HG02981 (cell line): ENCODE measurements around the gene DHX57.
"Not testable (repeated sequence)": the region's sequence is repeated elsewhere in the genome, so short reads cannot be mapped to it uniquely, and the experiment has no call there.

Source experiments
- ATAC-seq: cut with Tn5 transposase; IDR thresholded peaks from one replicate; pipeline ENCODE4 v1.9.1; 2021; ENCODE audit warnings: mild to moderate bottlenecking, moderate library complexity; ENCODE audit not compliant: unreplicated experiment

Gene DHX57

DNA sequence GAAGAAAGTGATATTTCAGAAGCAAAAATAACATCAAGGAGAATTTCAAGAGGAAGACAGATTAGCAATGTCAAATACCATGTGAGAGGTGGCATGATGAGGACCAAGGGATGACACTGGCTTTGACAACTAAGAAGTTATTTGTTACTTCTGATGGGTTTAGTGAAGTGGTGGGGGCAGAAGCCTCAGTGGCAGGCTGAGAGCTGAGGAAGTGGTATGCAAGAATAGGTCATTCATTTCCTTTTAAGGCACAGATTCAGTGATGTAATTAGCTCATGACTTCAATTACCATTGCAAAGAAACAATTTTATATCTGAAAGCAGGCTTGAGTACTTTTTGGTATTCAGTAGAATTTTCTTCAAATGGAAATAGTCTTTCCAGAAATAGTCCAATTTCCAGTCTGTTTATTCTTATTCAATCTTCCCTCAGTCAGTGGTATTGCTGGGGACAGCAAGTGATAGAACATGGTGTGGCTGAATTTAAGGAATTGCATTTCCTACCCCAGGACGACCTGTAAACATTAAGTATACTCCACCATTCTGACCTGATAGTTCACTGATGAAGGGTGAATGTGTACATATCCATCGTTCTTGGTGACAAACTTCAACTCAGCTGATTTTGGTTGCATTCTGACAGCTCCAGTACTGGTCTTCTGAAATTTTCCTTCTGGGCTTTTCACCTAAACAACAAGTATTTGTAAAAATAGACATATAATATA is 69.6 kb downstream of the DHX57 start:
- ATAC-seq, result no peak

DNA sequence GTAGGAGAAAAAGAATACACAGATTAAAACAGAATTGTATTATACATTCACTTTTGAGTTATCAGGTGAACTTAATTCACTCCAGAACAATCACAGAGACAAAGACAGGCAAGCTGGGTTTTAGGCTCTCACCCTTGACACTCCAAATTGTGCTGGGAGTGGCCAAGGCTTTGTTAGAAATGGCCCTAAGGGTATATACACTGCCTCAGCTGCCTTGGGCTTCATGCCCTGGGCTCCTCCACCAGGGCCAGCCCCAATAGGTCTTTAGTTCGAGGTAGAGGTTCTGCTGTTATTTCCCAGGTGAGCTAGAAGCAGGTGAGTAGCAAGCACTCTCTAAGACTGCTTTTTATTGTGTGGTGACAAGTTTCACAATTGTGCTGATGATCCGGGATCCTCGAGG is 77.8 kb downstream of the DHX57 start:
- ATAC-seq, result no peak

DNA sequence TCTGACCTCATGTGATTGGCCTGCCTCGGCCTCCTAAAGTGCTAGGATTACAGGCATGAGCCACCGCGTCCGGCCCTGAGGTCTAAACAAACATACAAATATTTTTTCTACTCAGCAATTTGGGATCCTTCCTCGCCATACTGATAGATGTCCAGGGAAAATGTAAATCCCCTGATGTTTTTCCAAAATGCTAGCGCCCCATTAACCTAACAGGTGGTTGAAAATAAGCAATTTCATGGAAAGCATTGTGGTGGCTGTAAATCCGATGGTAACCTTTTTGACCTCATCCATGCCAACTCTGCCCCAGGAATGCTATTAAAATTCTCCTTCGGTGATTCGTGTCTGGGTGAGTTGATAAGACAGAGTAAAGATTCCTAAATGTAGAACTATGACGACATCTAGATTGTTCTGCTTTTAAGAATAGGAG is 78.5 kb downstream of the DHX57 start:
- ATAC-seq, result no peak

DNA sequence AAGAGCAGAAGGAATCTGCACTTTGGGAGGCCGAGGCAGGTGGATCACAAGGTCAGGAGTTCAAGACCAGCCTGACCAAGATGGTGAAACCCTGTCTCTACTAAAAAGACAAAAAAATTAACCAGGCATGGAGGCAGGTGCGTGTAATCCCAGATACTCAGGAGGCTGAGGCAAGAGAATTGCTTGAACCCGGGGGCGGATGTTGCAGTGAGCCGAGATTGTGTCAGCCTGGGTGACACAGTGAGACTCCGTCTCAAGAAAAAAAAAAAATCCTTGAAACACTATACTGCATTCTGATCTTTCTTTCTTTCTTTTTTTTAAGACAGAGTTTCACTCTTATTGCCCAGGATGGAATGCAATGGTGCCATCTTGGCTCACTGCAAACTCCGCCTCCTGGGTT is 80.7 kb downstream of the DHX57 start:
- ATAC-seq, result not testable (repeated sequence)

DNA sequence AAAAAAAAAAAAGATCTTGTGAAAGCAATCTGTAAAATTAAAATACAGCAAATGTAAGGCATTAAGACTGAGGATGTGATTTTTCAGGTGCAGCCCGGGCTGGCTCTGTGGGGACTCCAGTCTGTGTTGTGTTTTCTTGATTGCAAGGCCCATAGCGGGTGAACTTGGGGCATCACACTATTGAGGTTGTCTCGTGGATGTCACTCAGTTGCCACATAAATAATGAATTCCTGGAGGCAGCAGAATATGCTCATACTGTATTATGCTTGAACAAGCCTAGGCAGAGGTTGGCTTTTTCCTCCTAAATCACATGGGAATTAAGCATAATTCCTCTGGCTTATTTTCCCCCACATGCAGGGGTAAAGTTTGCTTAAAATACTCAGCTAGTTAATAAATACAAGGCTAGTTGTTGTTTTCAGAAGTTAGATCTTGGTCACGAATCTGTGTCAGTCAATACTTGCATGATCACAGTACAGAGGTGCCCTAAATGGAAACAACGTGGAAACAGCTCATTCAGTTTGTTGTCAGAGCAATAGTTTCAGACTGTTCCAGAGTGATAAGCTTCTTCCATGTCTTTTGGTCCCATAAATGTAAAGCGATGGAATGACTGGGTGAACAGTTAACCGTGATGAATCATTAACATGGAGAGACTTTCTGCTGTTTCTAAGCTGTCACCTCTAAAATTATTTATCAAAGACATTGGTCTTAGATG is 81.3 kb downstream of the DHX57 start:
- no peak for ATAC-seq

DNA sequence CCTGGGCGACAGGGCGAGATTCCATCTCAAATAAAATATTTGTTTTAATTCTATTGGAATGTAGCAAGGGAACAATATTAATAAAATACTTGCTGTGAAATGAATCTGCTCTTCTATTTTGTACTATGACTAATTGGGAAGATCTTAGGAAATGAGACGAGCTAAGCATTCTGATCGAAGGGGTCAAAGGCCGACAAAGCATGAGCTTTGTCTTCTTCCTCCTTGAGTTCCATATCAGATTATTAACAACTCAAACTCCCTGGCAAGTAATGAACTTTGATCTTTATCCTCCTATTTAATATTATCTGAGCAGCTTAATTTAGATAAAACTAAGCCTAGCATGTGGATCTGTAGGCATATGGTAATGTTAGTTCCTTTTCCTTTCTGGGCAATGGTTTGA is 82.2 kb downstream of the DHX57 start:
- no peak for ATAC-seq

DNA sequence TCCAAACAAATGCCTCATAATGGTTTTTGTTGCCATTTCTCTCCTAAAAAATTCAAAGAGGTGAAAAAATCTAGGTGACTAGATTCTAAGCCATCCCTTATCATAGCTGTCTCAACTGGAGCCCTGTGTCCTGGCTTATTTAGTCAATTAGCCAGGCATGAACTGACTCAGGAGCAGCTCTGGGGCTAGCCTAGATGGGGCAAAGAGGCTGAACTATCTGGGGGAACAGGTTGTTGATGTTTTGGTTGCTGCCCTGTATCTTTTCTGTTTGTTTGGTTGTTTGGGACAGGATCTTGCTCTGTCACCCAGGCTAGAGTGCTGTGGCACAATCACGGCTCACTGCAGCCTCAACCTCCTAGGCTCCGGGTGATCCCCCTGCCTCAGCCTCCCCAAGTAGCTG is 83.0 kb downstream of the DHX57 start:
- ATAC-seq, result no peak

DNA sequence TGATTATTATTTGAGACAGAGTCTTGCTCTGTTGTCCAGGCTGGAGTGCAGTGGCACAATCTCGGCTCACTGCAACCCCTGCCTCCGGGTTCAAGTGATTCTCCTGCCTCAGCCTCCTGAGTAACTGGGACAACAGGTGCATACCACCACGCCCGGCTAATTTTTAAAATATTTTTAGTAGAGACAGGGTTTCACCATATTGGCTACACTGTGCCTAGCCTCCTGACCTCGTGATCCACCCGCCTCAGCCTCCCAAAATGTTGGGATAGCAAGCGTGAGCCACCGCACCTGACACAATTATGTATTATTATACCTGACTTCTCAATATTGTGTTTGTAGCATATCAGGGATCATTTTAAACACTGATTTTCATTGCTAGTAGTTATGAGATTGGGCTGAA is 83.4 kb downstream of the DHX57 start:
- not testable (repeated sequence) for ATAC-seq

DNA sequence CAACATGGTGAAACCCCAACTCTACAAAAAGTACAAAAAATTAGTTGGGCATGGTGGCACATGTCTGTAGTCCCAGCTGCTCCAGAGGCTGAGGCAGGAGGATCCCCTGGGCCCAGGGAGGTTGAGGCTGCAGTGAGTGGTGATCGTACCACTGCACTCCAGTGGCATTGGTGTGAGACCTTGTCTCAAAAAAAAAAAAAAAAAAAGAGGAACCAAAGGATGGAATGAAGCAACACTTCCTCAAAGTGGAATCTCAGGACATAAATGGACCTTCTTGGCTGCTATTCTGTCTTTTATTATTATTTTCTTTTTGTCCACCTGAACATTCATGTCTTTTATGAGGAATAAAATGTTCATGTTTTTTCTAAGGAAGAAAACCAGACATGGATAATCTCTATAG is 84.0 kb downstream of the DHX57 start:
- no peak for ATAC-seq

DNA sequence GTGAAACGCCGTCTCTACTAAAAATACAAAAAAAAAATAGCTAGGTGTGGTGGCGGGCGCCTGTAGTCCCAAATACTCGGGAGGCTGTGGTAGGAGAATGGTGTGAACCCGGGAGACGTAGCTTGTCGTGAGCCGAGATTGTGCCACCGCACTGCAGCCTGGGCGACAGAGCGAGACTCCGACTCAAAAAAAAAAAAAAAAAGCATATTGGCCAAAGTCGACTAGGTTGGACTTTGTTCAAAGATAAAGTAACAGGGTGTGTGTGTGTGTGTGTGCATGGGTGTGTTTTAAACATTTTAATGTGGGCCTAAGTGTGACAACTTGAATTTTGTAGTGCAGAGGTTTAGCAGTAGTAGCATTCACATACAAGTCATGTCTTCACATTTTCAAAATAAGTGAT is 86.0 kb downstream of the DHX57 start:
- no peak for ATAC-seq

DNA sequence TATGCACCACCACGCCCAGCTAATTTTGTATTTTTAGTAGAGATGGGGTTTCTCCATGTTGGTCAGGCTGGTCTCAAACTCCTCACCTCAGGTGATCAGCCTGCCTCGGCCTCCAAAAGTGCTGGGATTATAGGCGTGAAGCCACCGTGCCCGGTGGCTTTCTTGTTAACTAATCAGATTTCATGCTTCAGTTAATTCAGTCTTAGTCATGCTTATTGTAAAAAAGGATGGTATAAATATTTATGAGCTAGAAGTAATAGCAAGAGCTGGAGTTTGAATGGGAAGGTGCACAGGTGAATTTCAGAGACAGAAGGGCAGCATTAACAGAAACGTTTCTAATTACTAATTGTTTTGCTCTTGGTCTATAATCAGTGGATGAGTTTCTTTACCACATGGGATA is 87.4 kb downstream of the DHX57 start:
- no peak for ATAC-seq

DNA sequence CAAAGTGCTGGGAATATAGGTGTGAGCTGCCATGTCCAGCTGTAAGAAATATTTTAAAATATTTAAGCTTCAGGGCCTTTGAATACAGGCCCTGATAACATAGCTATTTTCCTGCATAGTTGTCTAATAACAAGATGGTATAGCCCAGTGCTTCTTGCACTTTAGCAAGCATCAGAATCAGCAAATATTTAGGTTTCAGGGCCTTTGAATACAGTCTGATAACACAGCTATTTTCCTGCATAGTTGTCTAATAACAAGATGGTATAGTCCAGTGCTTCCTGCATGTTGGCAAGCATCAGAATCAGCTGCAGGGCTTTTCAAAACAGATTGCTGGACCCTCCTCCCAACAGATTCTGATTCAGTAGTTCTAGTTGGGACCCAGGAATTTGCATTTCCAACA is 92.1 kb downstream of the DHX57 start:
- no peak for ATAC-seq

DNA sequence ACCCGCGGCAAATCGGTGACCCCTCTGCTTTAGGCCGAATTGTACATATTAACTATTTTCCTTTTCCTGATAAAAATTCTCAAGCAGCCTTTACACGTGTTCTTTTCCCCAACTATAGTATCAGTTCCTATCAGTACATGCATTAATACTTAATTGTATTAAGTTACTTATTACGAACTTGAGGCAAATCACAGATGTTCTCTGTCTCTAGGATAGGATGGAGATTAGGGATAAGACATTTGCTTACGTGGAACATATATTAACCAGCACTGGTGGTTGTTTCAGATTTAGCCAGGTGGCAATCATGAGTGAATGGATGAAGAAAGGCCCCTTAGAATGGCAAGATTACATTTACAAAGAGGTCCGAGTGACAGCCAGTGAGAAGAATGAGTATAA is 97.0 kb downstream of the DHX57 start:
- peak; percentile 1 for ATAC-seq

DNA sequence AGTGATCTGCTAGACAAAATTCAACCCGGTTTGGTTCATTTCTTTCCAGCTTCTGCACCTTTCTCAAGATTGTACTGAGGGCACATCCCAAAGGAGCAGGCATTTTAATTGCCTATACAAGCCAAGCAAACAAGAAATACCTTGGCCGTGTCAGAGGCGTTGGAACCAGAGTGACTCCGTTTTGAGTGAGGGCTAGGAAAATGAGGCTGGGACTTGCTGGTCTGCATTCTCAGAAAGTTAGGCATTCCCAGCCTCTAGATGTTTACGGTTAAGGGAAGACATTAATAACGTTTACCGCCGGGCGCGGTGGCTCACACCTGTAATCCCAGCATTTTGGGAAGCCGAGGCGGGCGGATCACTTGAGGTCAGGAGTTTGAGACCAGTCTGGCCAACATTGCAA is 99.2 kb downstream of the DHX57 start:
- ATAC-seq, result no peak

DNA sequence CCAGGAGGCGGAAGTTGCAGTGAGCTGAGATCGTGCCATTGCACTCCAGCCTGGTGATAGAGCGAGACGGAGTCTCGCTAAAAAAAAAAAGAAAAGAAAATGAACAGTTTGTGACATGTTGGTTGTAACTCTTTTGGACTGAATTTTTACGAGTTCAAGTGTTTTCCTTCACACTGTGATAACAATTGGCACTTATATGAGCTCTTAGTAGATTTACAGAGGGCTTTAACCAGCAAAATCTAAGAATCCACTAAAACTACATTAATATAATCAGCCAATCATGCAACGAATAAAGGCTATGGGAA is 99.9 kb downstream of the DHX57 start:
- ATAC-seq, result no peak

DNA sequence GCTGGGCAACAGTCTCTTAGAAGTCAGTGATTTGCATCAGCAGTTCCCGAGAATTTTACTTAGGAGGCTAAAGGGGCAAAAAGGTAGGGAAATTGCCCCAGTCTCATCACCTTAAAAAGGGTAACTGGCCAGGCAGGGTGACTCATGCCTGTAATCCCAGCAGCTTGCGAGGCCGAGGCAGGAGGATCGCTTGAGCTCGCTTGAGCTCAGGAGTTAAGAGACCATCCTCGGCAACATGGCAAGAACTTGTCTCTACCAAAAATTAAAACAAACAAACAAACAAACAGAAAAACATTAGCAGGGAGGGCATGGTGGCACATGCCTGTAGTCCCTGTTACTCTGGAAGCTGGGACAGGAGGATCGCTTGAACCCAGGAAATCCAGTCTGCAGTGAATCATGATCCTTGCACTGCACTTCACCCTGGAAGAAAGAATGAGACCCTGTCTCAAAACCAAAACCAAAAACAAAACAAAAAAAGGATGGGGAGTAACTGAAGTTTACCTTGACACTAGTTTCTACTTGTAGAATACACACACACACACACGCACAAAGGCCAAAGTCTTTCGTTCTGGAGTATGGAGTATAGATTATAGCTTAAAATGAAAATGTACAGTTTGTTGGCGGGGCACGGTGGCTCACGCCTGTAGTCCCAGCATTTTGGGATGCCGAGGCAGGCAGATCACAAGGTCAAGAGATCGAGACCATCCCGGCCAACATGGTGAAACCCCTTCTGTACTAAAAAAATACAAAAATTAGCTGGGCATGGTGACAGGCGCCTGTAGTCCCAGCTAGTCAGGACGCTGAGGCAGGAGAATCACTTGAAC is 100.4 kb downstream of the DHX57 start:
- ATAC-seq, result no peak

DNA sequence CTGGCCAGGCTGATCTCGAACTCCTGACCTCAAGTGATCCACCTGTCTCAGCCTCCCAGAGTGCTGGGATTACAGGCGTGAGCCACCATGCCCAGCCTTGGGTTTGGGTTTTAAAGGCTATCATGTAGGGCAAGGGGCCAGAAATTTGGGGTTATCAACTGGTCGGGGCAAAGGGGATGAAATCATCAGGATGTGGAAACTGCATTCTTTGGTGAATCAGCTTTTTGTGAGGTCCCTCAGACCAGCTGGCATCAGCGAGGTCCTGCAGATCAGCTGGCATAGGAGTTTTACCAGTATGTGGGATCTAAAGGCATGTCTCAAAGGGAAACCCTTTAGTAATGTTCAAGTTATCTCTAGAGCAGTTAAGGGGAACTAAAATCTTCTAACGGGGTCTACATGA is 104.1 kb downstream of the DHX57 start:
- no peak for ATAC-seq

DNA sequence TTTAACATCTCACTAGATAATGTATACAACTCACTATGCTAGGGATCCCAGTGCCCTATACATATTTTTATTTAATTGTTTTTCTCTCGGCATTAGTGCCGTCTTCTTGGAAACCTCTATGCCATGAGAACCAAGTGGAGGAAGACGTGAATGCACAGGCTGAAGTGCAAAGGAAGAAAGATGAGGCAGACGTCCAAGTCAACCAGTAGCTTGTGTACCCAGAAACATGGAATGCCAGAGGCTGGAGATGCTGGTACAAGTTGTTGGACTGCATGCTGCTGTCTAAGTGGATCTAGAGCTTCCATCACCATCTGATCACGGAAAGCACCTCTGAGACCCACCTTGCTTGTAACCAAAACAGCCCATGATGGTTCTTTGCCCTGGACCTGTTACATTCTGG is 110.2 kb downstream of the DHX57 start:
- no peak for ATAC-seq

DNA sequence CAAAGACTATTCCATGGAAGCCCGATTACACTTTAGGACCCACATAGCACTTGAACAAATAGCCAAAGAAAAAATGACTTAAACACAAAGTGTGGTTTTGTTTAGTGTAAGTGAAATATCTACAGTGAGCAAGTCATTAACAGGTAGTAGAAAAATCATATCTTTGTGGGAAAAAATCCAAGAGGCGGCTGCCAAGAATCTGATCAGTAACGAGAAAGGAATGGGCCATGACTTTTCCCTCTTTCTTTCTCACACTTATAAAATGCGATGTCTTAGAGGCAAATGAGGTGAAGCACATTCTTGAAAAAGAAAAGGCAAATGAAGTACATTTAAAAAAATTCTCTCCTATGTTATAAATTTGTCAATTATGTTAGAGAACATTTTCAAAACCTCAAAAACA is 110.6 kb downstream of the DHX57 start:
- ATAC-seq, result no peak

DNA sequence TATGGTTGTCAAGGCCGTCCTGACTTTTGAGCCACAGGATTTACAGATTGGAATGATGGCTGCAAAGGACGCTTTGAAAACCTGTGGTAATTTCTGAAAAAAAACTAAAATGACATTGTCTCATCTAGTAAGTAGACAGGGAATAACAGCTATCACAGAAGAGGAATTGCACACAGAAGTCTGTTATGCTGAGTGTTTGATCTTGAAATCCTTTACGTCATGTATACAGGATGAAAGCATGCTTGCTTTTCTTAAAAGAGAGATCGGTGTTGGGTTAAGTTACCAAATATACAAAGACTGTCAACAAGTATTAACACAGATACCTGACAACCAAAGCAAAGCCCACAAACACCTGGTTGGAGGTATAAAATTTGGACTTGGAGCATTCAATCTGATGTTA is 112.0 kb downstream of the DHX57 start:
- ATAC-seq, result no peak

DNA sequence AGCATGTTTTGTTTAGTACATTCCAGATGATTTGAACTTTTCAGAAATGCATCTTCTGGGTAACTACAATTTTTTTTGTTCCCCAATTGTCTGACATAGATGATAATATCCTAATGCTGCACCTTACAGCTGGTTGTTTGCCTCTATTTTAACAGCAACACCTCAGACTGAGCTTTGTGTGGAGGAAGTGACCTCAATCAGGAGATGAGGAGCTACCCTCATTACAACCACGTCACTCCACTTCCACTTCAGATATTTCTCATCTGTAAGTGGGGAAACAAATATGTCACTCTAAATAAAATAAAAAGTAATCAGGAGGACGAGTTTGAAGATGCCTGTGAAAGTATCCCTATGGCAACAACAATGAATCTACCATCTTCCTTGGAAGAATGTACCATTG is 112.5 kb downstream of the DHX57 start:
- no peak for ATAC-seq

DNA sequence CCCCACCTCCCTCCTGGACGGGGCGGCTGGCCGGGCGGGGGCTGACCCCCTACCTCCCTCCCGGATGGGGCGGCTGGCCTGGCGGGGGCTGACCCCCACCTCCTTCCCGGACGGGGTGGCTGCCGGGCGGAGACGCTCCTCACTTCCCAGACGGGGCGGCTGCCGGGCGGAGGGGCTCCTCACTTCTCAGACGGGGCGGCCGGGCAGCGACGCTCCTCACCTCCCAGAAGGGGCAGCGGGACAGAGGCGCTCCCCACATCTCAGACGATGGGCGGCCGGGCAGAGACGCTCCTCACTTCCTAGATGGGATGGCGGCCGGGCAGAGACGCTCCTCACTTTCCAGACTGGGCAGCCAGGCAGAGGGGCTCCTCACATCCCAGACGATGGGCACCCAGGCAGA is 119.8 kb downstream of the DHX57 start:
- ATAC-seq, result not testable (repeated sequence)
